ENCODE measurements around the gene SPOUT1.
"Not testable (repeated sequence)": the region's sequence is repeated elsewhere in the genome, so short reads cannot be mapped to it uniquely, and the experiment has no call there.

- TF ChIP-seq CTCF (IDR thresholded peaks at IDR 0.05); POLR2AphosphoS5 (IDR thresholded peaks at IDR 0.05; ENCODE audit: insufficient read depth in 1 of 2, low read depth in 1 of 2); POLR2A (IDR thresholded peaks at IDR 0.05): not testable (repeated sequence)
Measured at GRCh38 chr9:128858476-128858875, 28.9 kb upstream of the SPOUT1 start.
